Epithelial cell of proximal tubule (primary cell): Measurements from ENCODE around the gene SLC2A10. TPM values are rescaled to one million over a fixed set of nuclear protein-coding genes. Genes with fewer than 3 reads are reported as not detected.
A peak's percentile ranks its signal among the peaks of the same experiment; 100 is the strongest.

Experiments
- DNase-seq: peaks from one replicate; pipeline ENCODE4 v3.0.0-alpha.2; 2011; ENCODE audit warnings: low read depth
- H3K4me3 ChIP-seq: 2 replicates; pipeline ENCODE4 v1.5.1; 2011; ENCODE audit warnings: low read depth, mild to moderate bottlenecking, low read length
- total RNA-seq: library from RNA; depleted of rRNA; stranded (reverse); fragments of >200 nt; gene quantifications from 2 replicates; pipeline ENCODE4 v1.2.3, GENCODE V29; 2015
- TF ChIP-seq, protein P1 (sequence below): conservative IDR thresholded peaks from 2 replicates; pipeline ENCODE4 v1.5.1; 2012; ENCODE audit warnings: low read depth, mild to moderate bottlenecking, low read length

Gene SLC2A10
- total RNA-seq, 1 donor from 2014 or later, result 12.5 TPM

DNA sequence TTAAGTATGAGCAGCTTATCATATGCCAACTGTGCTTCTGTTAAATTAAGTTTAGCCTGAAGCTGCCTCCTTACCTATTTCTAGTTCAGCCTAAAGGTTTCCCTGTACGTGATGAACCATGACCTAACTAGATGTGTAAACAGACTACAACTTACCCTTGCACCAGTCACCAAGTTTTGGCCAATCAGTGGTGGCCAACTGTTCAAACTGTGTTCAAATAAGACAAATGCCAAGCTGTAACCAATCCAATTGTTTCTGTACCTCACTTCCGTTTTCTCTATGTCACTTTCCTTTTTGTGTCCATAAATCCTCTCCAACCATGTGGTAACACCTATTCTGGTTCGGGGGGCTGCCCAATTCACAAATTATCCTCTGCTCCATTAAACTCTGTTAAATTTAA is 6.0 kb upstream of the SLC2A10 start:
- TF ChIP-seq, protein P1, sequence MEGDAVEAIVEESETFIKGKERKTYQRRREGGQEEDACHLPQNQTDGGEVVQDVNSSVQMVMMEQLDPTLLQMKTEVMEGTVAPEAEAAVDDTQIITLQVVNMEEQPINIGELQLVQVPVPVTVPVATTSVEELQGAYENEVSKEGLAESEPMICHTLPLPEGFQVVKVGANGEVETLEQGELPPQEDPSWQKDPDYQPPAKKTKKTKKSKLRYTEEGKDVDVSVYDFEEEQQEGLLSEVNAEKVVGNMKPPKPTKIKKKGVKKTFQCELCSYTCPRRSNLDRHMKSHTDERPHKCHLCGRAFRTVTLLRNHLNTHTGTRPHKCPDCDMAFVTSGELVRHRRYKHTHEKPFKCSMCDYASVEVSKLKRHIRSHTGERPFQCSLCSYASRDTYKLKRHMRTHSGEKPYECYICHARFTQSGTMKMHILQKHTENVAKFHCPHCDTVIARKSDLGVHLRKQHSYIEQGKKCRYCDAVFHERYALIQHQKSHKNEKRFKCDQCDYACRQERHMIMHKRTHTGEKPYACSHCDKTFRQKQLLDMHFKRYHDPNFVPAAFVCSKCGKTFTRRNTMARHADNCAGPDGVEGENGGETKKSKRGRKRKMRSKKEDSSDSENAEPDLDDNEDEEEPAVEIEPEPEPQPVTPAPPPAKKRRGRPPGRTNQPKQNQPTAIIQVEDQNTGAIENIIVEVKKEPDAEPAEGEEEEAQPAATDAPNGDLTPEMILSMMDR, result no peak
- no peak overlapping the region for H3K4me3 ChIP-seq
- no peak for DNase-seq

DNA sequence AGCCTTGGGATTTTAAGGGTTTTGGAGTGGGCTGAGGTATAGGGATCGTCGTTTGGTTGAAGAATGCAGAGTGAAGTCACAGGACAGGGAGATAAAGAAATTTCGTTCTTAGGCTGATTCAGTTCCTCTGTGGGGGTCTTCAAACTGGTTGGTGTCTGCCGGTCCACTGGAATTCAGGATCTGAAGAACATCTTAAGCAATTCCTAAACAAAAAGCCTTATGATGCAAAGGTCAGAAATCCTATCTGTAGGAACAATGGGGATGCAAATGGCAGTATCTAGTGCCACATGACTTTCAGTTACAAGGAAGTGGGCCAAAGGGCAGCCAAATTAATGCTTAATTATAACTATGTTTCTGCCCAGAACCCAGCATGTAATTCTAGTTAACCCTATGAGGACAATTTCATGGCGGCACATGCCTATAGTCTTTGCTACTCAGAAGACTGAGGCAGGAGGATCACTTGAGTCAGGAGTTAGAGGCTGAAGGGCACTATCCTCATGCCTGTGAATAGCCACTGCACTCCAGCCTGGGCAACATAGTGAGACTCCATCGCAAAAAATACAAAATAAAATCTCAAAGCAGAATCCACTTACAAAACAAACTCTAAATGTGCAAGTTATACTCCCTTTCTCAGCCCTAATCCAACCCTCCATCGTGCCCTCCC is 4.6 kb upstream of the SLC2A10 start:
- no peak for DNase-seq
- TF ChIP-seq, protein P1, result no peak

DNA sequence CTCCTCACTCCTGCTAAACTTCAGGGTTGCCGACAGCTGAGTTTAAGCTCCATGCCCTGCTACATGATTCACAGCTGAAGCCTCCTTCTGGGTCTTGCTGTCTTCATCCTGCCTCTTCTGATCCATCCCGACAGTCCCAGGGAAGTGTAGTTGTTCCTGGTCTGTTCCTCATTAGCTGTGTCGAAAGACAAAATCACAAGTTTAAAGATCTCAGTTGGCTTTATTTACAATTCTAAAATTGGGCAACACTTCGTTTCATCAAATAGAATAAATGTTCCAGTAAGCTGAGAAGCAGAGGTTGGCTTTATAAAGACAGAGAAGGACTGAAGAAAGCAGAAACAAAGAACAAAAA is 4.1 kb upstream of the SLC2A10 start:
- no peak overlapping the region for H3K4me3 ChIP-seq
- TF ChIP-seq, protein P1, result no peak
- DNase-seq, result no peak

More for the DNA sequence above, 4.6 kb upstream of the SLC2A10 start:
- H3K4me3 ChIP-seq, result no peak overlapping the region

DNA sequence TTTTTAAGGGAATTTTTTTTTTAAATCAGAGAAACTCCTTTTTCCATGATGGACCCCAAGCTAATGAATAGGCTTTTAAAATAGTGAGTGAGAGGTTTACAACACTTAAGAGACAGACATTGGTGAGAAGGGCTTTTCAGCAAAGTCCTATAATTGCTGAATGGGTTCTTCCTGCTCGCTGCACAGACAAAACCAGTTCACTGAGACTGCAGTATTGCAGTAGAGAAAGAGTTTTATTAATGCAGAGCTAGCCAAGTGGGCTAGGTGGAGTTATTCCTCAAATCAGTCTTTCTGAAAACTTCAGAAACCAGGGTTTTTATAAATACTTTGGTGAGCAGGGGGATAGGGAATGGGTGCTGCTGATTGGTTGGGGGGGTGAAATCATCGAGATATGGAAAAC is 3.2 kb upstream of the SLC2A10 start:
- no peak overlapping the region for H3K4me3 ChIP-seq
- TF ChIP-seq, protein P1, result no peak
- no peak for DNase-seq

DNA sequence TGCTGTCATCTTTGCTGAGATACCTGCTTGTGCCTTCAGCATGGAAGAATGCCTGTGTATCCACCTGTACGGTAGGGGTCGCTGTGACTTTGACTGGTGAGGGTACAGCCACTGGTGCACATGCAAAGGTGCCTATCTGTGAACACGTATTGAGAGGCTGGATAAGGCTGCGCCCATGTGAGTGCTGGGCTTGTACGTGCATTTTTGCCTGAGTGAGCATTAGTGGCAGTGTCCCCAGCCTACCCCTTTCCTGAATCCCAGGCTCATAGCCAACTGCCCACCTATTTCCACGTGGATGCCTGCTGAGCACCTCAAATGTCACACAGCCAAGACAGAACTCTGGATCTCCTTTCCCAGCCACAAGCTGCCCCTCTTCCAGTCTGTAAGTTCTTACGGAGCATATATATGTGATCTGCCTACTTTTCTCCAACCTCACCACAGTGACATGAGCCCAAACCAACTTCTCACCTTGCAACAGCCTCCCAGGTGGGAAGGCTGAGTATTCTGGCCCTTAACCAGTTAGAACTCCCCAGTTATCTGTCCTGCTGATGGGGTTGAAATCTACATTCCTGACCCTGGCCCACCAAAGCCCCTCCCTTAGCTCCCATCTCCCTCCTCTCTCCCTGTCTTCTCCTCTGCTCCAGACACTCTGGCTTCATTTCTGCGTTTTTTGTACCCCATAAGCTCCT is 1.1 kb upstream of the SLC2A10 start:
- TF ChIP-seq, protein P1, result peak; percentile 51
- no peak for DNase-seq
- no peak overlapping the region for H3K4me3 ChIP-seq

DNA sequence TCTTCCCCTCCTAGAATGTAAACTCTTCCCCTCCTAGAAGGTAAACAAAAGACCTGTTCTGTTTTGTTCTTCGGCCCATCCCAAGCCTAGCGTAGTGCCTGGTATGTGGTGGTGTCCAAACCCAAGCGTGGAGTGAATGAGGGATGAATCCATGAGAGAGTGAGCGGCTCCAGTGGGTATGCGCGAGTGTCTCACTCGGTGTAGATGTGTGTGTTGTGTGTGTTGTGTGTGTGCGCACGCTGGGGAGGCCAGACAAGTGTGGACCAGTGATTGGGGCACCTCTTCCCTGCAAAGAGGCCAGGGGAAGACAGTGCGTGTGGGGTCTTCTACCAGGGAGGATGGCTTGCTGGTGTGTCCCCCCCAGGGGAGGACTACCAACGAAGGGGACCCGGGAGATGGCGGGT is 392 bp upstream of the SLC2A10 start:
- DNase-seq, result no peak
- H3K4me3 ChIP-seq, result peak overlapping the region; percentile 67
- TF ChIP-seq, protein P1, result no peak
